HEK293 (cell line): ENCODE measurements around the gene SLC16A6.
"Not testable (repeated sequence)": the region's sequence is repeated elsewhere in the genome, so short reads cannot be mapped to it uniquely, and the experiment has no call there.

Experiments used
- CTCF ChIA-PET: fragments of 350-600 bp; formaldehyde crosslinking; extraction: SDS; loops from one replicate; lab custom pipeline; 2021; ENCODE audit warnings: antibody characterized with exemption; lab: Yijun Ruan, JAX
- POLR2A ChIA-PET: fragments of 300-600 bp; formaldehyde crosslinking; extraction: SDS; loops from one replicate; lab custom pipeline; 2020; ENCODE audit warnings: antibody characterized with exemption, inconsistent platforms; lab: Yijun Ruan, JAX
- H3K27ac ChIP-seq: fragments of 200-500 bp; sonication (Bioruptor generic); 2 replicates; pipeline ENCODE4 v1.5.1; 2014; ENCODE audit warnings: low read depth, low read length, control low read depth, inconsistent platforms; ENCODE audit errors: extremely low read depth
- H3K36me3 ChIP-seq, 2 experiments: fragments of 200-500 bp in 1 of 2; sonication (Bioruptor generic) in 1 of 2; 1 replicate in 1 of 2; 2 replicates in 1 of 2; pipeline ENCODE4 v1.5.1; 2014 to 2017; ENCODE audit warnings: inconsistent platforms in 2 of 2, low read length in 2 of 2; ENCODE audit not compliant: control insufficient read depth in 2 of 2, insufficient read depth in 1 of 2
- H3K4me1 ChIP-seq: fragments of 200-500 bp; sonication (Bioruptor generic); 2 replicates; pipeline ENCODE4 v1.5.1; 2014; ENCODE audit warnings: mild to moderate bottlenecking, low read length, inconsistent platforms; ENCODE audit not compliant: control insufficient read depth, insufficient read depth
- H3K4me3 ChIP-seq: 2 replicates; pipeline ENCODE4 v1.5.1; 2011; ENCODE audit warnings: low read depth, mild to moderate bottlenecking, control low read depth, low read length, moderate library complexity
- H3K9me3 ChIP-seq: fragments of 200-500 bp; sonication (Bioruptor generic); 2 replicates; pipeline ENCODE4 v1.5.1; 2014; ENCODE audit warnings: low read depth, low read length, inconsistent platforms; ENCODE audit not compliant: control insufficient read depth, insufficient read depth
- BCL6B ChIP-seq: fragments of 450-650 bp; formaldehyde crosslinking; IDR thresholded peaks from 2 replicates; pipeline ENCODE4 v1.5.1; 2017; ENCODE audit warnings: missing biosample characterization, missing genetic modification characterization
- GLI4 ChIP-seq: fragments of 450-650 bp; formaldehyde crosslinking; IDR thresholded peaks from 2 replicates; pipeline ENCODE4 v1.5.1; 2016; ENCODE audit warnings: missing biosample characterization, missing genetic modification characterization
- SP2 ChIP-seq: fragments of 450-650 bp; formaldehyde crosslinking; IDR thresholded peaks from 2 replicates; pipeline ENCODE4 v1.5.1; 2016; ENCODE audit warnings: missing biosample characterization, missing genetic modification characterization
- ZNF223 ChIP-seq: fragments of 450-650 bp; formaldehyde crosslinking; IDR thresholded peaks from 2 replicates; pipeline ENCODE4 v1.5.1; 2016; ENCODE audit warnings: missing biosample characterization, missing genetic modification characterization
- ZNF23 ChIP-seq: fragments of 450-650 bp; formaldehyde crosslinking; IDR thresholded peaks from 2 replicates; pipeline ENCODE4 v1.5.1; 2016; ENCODE audit warnings: missing biosample characterization, missing genetic modification characterization, borderline replicate concordance
- ZNF239 ChIP-seq: fragments of 450-650 bp; formaldehyde crosslinking; IDR thresholded peaks from 2 replicates; pipeline ENCODE4 v1.5.1; 2016; ENCODE audit warnings: missing biosample characterization, missing genetic modification characterization
- ZNF274 ChIP-seq, 2 experiments: fragments of 200-500 bp in 1 of 2; fragments of 450-650 bp in 1 of 2; sonication (Bioruptor generic) in 1 of 2; formaldehyde crosslinking in 1 of 2; IDR thresholded peaks; 2 replicates each; pipeline versions ENCODE4 v1.5.1 to v1.6.1; 2014 to 2016; ENCODE audit warnings: borderline replicate concordance in 1 of 2, inconsistent platforms in 1 of 2, low read length in 1 of 2, missing biosample characterization in 1 of 2, missing genetic modification characterization in 1 of 2
- ZNF394 ChIP-seq: fragments of 450-650 bp; formaldehyde crosslinking; IDR thresholded peaks from 2 replicates; pipeline ENCODE4 v1.5.1; 2016; ENCODE audit warnings: missing biosample characterization, missing genetic modification characterization, mild to moderate bottlenecking, moderate library complexity, borderline replicate concordance
- ZNF426 ChIP-seq: fragments of 450-650 bp; formaldehyde crosslinking; IDR thresholded peaks from 2 replicates; pipeline ENCODE4 v1.5.1; 2017; ENCODE audit warnings: missing biosample characterization, missing genetic modification characterization, mild to moderate bottlenecking, inconsistent platforms, moderate library complexity
- ZNF510 ChIP-seq: fragments of 450-650 bp; formaldehyde crosslinking; IDR thresholded peaks from 2 replicates; pipeline ENCODE4 v1.5.1; 2018; ENCODE audit warnings: mild to moderate bottlenecking, missing genetic modification characterization, missing biosample characterization; ENCODE audit not compliant: insufficient replicate concordance
- ZNF600 ChIP-seq: fragments of 450-650 bp; formaldehyde crosslinking; IDR thresholded peaks from 2 replicates; pipeline ENCODE4 v1.5.1; 2016; ENCODE audit warnings: missing biosample characterization, missing genetic modification characterization
- ZNF610 ChIP-seq: fragments of 450-650 bp; formaldehyde crosslinking; IDR thresholded peaks from 2 replicates; pipeline ENCODE4 v1.5.1; 2016; ENCODE audit warnings: missing biosample characterization, missing genetic modification characterization, borderline replicate concordance

Gene SLC16A6

DNA sequence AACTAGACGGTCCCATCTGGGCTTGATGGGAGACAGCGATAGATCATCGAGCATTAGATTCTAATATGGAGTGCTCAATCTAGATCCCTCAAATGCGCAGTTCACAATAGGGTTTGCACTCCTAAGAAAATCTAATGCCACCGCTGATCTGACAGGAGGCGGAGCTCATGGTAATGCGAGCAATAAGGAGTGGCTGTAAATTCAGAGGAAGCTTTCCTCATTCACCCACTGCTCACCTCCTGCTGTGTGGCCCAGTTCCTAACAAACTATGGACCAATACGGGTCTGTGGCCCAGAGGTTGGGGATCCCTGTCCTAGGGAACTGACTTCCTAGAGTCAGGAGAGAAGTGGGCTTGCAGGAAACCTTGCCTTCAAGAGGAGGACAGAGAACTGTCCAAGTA lies 68.3 kb downstream of the SLC16A6 start:
- POLR2A ChIA-PET = interaction anchor here (0.6 to 1.2 kb wide), 2 partner anchors 25 to 132 kb away, joined by 3 to 5 read pairs; partner anchors contain the start of gene AMZ2

DNA sequence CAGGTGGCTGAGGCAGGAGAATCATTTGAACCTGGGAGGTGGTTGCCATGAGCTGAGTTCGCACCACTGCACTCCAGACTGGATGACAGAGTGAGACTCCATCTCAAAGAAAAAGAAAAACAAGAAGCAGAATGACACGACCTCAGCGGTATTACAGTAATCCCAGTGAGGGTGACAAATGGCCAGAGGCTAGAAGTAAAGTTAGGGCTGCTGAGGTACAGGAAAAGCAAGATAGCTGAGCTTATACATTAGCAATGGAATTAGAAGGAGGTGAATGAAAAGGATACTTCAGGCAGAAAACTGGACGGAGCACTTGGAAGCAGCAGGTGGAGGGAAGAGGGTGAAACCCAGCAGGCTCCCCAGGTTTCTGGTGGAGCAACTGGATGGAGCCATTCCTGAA lies 69.1 kb downstream of the SLC16A6 start:
- Histone ChIP-seq H3K4me3 (no peak overlapping the region), H3K4me1 (no peaks in the 10 kb centered on the region), H3K9me3 (no peaks in the 10 kb centered on the region), H3K36me3 (no peaks in the 10 kb centered on the region; a peak in 1 of 3 replicates), H3K27ac (no peak overlapping the region)
- POLR2A ChIA-PET = interaction anchor here (1.2 kb wide), 1 partner anchor 26 kb away, joined by 5 read pairs; the partner anchor contains the start of gene AMZ2
- no peak for TF ChIP-seq BCL6B (tag by site-specific recombination)
- TF ChIP-seq ZNF510 = no peak
- TF ChIP-seq ZNF394 (tag by site-specific recombination) = no peak
- peak; percentile 76; the same call in 1 of the 2 replicates for TF ChIP-seq ZNF600 (tag by site-specific recombination)
- TF ChIP-seq ZNF239 (tag by site-specific recombination) = no peak
- no peak for TF ChIP-seq ZNF223 (tag by site-specific recombination)
- TF ChIP-seq GLI4 (tag by site-specific recombination) = no peak
- CTCF ChIA-PET = interaction anchor here (0.7 to 1.1 kb wide), 2 partner anchors 17 to 123 kb away, joined by 3 read pairs; no protein-coding TSS in a partner anchor

More for the DNA sequence above, 68.3 kb downstream of the SLC16A6 start:
- CTCF ChIA-PET = interaction anchor here (1.1 kb wide), 1 partner anchor 18 kb away, joined by 3 read pairs; no protein-coding TSS in a partner anchor
- Histone ChIP-seq H3K36me3 (no peaks in the 10 kb centered on the region; a peak in 1 of 3 replicates), H3K27ac (no peak overlapping the region), H3K4me3 (no peak overlapping the region), H3K4me1 (no peaks in the 10 kb centered on the region), H3K9me3 (no peaks in the 10 kb centered on the region)
- TF ChIP-seq ZNF274 (IDR thresholded peaks at IDR 0.05; ENCODE audit: low read length) (no peak), ZNF274 (tag by site-specific recombination; IDR thresholded peaks at IDR 0.05; ENCODE audit: borderline replicate concordance) (no peak), ZNF23 (tag by site-specific recombination) (no peak), ZNF610 (tag by site-specific recombination) (peak; percentile 99), ZNF426 (tag by site-specific recombination) (no peak), SP2 (no peak)

DNA sequence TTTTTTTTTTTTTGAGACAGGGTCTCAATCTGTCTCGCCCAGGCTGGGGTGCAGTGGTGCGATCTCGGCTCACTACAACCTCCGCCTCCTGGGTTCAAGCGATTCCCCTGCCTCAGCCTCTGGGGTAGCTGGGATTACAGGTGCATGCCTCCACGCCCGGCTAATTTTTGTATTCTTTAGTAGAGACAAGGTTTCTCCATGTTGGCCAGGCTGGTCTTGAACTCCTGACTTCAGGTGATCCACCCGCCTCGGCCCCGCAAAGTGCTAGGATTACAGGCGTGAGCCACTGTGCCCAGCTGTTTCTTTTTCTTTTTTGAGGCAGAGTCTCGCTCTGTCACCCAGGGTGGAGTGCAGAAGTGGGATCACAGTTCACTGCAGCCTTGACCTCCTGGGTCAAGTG lies 70.1 kb downstream of the SLC16A6 start:
- H3K4me1 ChIP-seq, H3K4me3 ChIP-seq, H3K36me3 ChIP-seq, POLR2A ChIA-PET, H3K27ac ChIP-seq, H3K9me3 ChIP-seq: not testable (repeated sequence)
- CTCF ChIA-PET = interaction anchor here (0.6 kb wide), 1 partner anchor 16 kb away, joined by 3 read pairs; no protein-coding TSS in a partner anchor

DNA sequence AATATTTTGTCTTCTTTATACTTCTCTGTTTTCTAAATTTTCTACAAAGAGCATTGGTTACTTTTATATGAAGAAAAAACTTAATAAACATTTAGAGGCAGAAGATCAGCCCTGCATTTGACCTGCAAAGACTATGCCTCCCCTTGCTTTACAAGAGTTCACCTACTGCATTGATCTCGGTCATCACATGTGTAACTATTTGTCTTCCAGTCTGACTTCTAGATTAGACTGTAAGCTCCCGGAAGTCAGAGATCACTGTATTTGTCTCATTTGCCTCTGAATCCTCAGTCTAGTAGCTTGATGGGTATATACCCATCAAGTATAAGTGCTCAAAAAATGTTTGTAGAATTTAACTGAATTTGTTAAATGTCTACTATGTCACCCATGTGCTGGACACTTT lies 70.7 kb downstream of the SLC16A6 start:
- H3K4me1 ChIP-seq, H3K4me3 ChIP-seq, POLR2A ChIA-PET, H3K27ac ChIP-seq, H3K36me3 ChIP-seq, H3K9me3 ChIP-seq: not testable (repeated sequence)
- CTCF ChIA-PET = interaction anchor here (0.6 kb wide), 1 partner anchor 16 kb away, joined by 3 read pairs; no protein-coding TSS in a partner anchor

DNA sequence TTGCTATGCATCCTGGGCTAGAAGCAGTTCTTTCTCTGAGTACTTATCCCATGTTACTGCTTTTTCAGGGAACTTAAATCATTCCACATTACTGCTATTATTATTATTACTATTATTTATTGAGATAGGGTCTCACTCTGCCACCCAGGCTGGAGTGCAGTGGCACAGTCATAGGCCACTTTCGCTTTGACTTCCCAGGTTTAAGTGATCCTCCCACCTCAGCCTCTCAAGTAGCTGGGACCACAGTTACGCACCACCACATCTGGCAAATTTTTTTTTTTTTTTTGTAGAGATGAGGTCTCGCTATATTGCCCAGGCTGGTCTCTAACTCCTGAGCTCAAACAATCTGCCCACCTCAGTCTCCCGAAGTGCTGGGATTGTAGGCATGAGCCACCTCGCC lies 71.5 kb downstream of the SLC16A6 start:
- CTCF ChIA-PET = interaction anchor here (1.1 kb wide), 1 partner anchor 47 kb away, joined by 4 read pairs; no protein-coding TSS in a partner anchor

More for the DNA sequence above, 71.5 kb downstream of the SLC16A6 start:
- POLR2A ChIA-PET, H3K36me3 ChIP-seq, H3K4me1 ChIP-seq, H3K4me3 ChIP-seq, H3K9me3 ChIP-seq, H3K27ac ChIP-seq: not testable (repeated sequence)
